Loucy (cell line): ENCODE data around the gene POLR1D.

Source experiments
- H2AFZ ChIP-seq: fragments of 200-600 bp; sonication (generic); 2 replicates; pipeline ENCODE4 v1.6.0; 2016; ENCODE audit warnings: antibody characterized with exemption, mild to moderate bottlenecking, low read length, moderate library complexity
- H3F3A ChIP-seq: fragments of 200-600 bp; 2 replicates; pipeline ENCODE4 v1.6.0; 2016; ENCODE audit warnings: antibody characterized with exemption, low read depth, mild to moderate bottlenecking
- H3K27me3 ChIP-seq: fragments of 200-600 bp; sonication (generic); 2 replicates; pipeline ENCODE4 v1.6.1; 2014; ENCODE audit warnings: low read length, mild to moderate bottlenecking; ENCODE audit not compliant: insufficient read depth, poor library complexity, severe bottlenecking
- H3K36me3 ChIP-seq: fragments of 200-600 bp; sonication (generic); 2 replicates; pipeline ENCODE4 v1.6.1; 2016; ENCODE audit warnings: low read length; ENCODE audit not compliant: insufficient read depth
- H3K4me1 ChIP-seq: fragments of 200-600 bp; sonication (generic); 2 replicates; pipeline ENCODE4 v1.5.1; 2014; ENCODE audit warnings: low read length, mild to moderate bottlenecking; ENCODE audit not compliant: insufficient read depth, poor library complexity, severe bottlenecking
- H3K4me2 ChIP-seq: fragments of 200-600 bp; sonication (generic); 2 replicates; pipeline ENCODE4 v1.6.0; 2014; ENCODE audit warnings: antibody characterized with exemption, low read length, low read depth, mild to moderate bottlenecking; ENCODE audit not compliant: poor library complexity, severe bottlenecking
- H3K4me3 ChIP-seq: fragments of 200-600 bp; sonication (generic); 2 replicates; pipeline ENCODE4 v1.5.1; 2014; ENCODE audit warnings: low read length, mild to moderate bottlenecking, mixed read lengths; ENCODE audit not compliant: poor library complexity, severe bottlenecking
- H3K79me2 ChIP-seq: fragments of 200-600 bp; sonication (generic); 2 replicates; pipeline ENCODE4 v1.6.1; 2014; ENCODE audit warnings: low read length; ENCODE audit not compliant: insufficient read depth
- H3K9ac ChIP-seq: fragments of 200-600 bp; sonication (generic); 2 replicates; pipeline ENCODE4 v1.6.0; 2014; ENCODE audit warnings: mild to moderate bottlenecking, low read depth, low read length, moderate library complexity; ENCODE audit not compliant: poor library complexity, severe bottlenecking
- H3K9me2 ChIP-seq: fragments of 200-600 bp; sonication (generic); replicated peaks from 2 replicates; pipeline ENCODE4 v1.6.1; 2016; ENCODE audit warnings: low read depth, low read length, mixed read lengths
- H3K9me3 ChIP-seq: fragments of 200-600 bp; sonication (generic); 2 replicates; pipeline ENCODE4 v1.6.1; 2014; ENCODE audit warnings: mild to moderate bottlenecking, antibody characterized with exemption, low read length, low read depth; ENCODE audit not compliant: insufficient read depth
- H4K20me1 ChIP-seq: fragments of 200-600 bp; sonication (generic); 2 replicates; pipeline ENCODE4 v1.6.0; 2014; ENCODE audit warnings: antibody characterized with exemption, low read length, mild to moderate bottlenecking; ENCODE audit not compliant: insufficient read depth, poor library complexity, severe bottlenecking
- CTCF ChIP-seq: fragments of 200-600 bp; sonication (generic); conservative IDR thresholded peaks from 2 replicates; pipeline ENCODE4 v1.5.1; 2014; ENCODE audit warnings: mild to moderate bottlenecking, antibody characterized with exemption, low read length
- EZH2phosphoT487 ChIP-seq: fragments of 200-600 bp; IDR thresholded peaks from 2 replicates; pipeline ENCODE4 v1.6.1; 2018; ENCODE audit warnings: antibody characterized with exemption, mild to moderate bottlenecking, moderate library complexity, borderline replicate concordance

POLR1D gene

GRCh38 chr13:27665761-27666160 is 44.1 kb downstream of the POLR1D start:
- Histone ChIP-seq H3F3A (no peaks in the 10 kb centered on the region), H3K79me2 (no peaks in the 10 kb centered on the region), H3K4me3 (no peak overlapping the region), H3K9ac (no peak overlapping the region), H2AFZ (no peak overlapping the region), H4K20me1 (no peaks in the 10 kb centered on the region), H3K4me2 (no peak overlapping the region), H3K36me3 (peaks cover 12% of the 10 kb centered on the region; the same call in 1 of the 2 replicates), H3K27me3 (no peaks in the 10 kb centered on the region), H3K9me3 (no peaks in the 10 kb centered on the region), H3K9me2 (no peaks in the 10 kb centered on the region), H3K4me1 (peaks cover 5% of the 10 kb centered on the region)
- TF ChIP-seq EZH2phosphoT487 (no peak), CTCF (no peak)

GRCh38 chr13:27666951-27667350 is 45.3 kb downstream of the POLR1D start:
- H3K4me3 ChIP-seq: no peak overlapping the region
- H3K9ac ChIP-seq: no peak overlapping the region
- no peaks in the 10 kb centered on the region for H3K9me2 ChIP-seq
- H3F3A ChIP-seq: no peaks in the 10 kb centered on the region
- H3K4me1 ChIP-seq: peaks cover 5% of the 10 kb centered on the region
- H3K4me2 ChIP-seq: no peak overlapping the region
- H4K20me1 ChIP-seq: no peaks in the 10 kb centered on the region
- TF ChIP-seq CTCF (no peak), EZH2phosphoT487 (no peak)
- H3K79me2 ChIP-seq: no peaks in the 10 kb centered on the region
- H2AFZ ChIP-seq: no peak overlapping the region
- H3K9me3 ChIP-seq: no peaks in the 10 kb centered on the region
- H3K27me3 ChIP-seq: no peaks in the 10 kb centered on the region
- peaks cover 12% of the 10 kb centered on the region; the same call in 1 of the 2 replicates for H3K36me3 ChIP-seq

- no peaks in the 10 kb centered on the region for H3K79me2 ChIP-seq
- H2AFZ ChIP-seq: no peak overlapping the region
- no peaks in the 10 kb centered on the region for H3F3A ChIP-seq
- no peak overlapping the region for H3K4me2 ChIP-seq
- H3K36me3 ChIP-seq: peaks cover 12% of the 10 kb centered on the region; the same call in 1 of the 2 replicates
- H4K20me1 ChIP-seq: no peaks in the 10 kb centered on the region
- H3K9ac ChIP-seq: no peak overlapping the region
- H3K9me3 ChIP-seq: no peaks in the 10 kb centered on the region
- H3K4me1 ChIP-seq: peaks cover 5% of the 10 kb centered on the region
- no peaks in the 10 kb centered on the region for H3K9me2 ChIP-seq
- TF ChIP-seq EZH2phosphoT487 (no peak), CTCF (no peak)
- H3K27me3 ChIP-seq: no peaks in the 10 kb centered on the region
- H3K4me3 ChIP-seq: no peak overlapping the region
These were observed 46.3 kb downstream of the POLR1D start for GRCh38 chr13:27667946-27668345.
